Fibroblast of lung (primary cell): ENCODE results near the gene DDIT4.

Experiments
- CTCF ChIP-seq, 2 donors: IDR thresholded peaks in 1 of 2; conservative IDR thresholded peaks in 1 of 2; 1 replicate in 1 of 2; 2 replicates in 1 of 2; pipeline ENCODE4 v1.5.1; 2011 to 2012; ENCODE audit warnings: low read length in 2 of 2, control low read depth in 1 of 2, inconsistent platforms in 1 of 2, low read depth in 1 of 2, mild to moderate bottlenecking in 1 of 2
- EZH2 ChIP-seq: IDR thresholded peaks from 2 replicates; pipeline ENCODE4 v1.5.1; 2012; ENCODE audit warnings: low read length, control low read depth, mild to moderate bottlenecking; ENCODE audit errors: missing control alignments

GRCh38 chr10:72295330-72295910, 21.7 kb downstream of the DDIT4 start:
- TF ChIP-seq EZH2 (no peak), CTCF (conservative IDR thresholded peaks at IDR 0.05 in 1 of 2, IDR thresholded peaks at IDR 0.05 in 1 of 2; ENCODE audit: low read depth in 1 of 2, low read length in 2 of 2) (no peak)
